Panc1 (cell line): ENCODE measurements around the gene PEX3. TPM values are rescaled to one million over a fixed set of nuclear protein-coding genes. Genes with fewer than 3 reads are reported as not detected.

Experiments
- ATAC-seq: fragments of 200-7000 bp; cut with Tn5 transposase; 2 replicates; pipeline ENCODE4 v1.9.1; 2020; ENCODE audit warnings: mild to moderate bottlenecking, moderate library complexity
- BruUV-seq: library from RNA; stranded (reverse); fragments of 400-500 nt; replicated peaks from 2 replicates; lab custom pipeline; 2021; lab: Mats Ljungman, UMichigan
- CTCF ChIA-PET: fragments of 300-600 bp; sonication (Branson Sonifier 250); formaldehyde crosslinking; loops from one replicate; lab custom pipeline; 2022; ENCODE audit warnings: antibody characterized with exemption; lab: Charles Lee
- POLR2A ChIA-PET: fragments of 300-600 bp; sonication (Branson Sonifier 250); formaldehyde crosslinking; loops from one replicate; lab custom pipeline; 2022; ENCODE audit warnings: antibody characterized with exemption; lab: Charles Lee
- DNase-seq: peaks from one replicate; pipeline ENCODE4 v3.0.0-alpha.2; 2010; ENCODE audit warnings: low read depth, low spot score
- H3K27ac ChIP-seq: 2 replicates; pipeline ENCODE4 v1.5.1; 2011; ENCODE audit warnings: mild to moderate bottlenecking, low read length, inconsistent platforms
- H3K27me3 ChIP-seq: fragments of 200-500 bp; sonication (Bioruptor generic); 2 replicates; pipeline ENCODE4 v1.6.0; 2014; ENCODE audit warnings: low read length, inconsistent platforms; ENCODE audit not compliant: control insufficient read depth, insufficient read depth
- H3K36me3 ChIP-seq: fragments of 200-500 bp; sonication (Bioruptor generic); 2 replicates; pipeline ENCODE4 v1.5.1; 2014; ENCODE audit warnings: inconsistent platforms, mild to moderate bottlenecking, low read length, moderate library complexity; ENCODE audit not compliant: control insufficient read depth, insufficient read depth
- H3K4me1 ChIP-seq: 2 replicates; pipeline ENCODE4 v1.5.1; 2011; ENCODE audit warnings: inconsistent platforms, mild to moderate bottlenecking, low read length, moderate library complexity; ENCODE audit not compliant: control insufficient read depth, insufficient read depth
- H3K4me3 ChIP-seq, 2 experiments: 2 replicates each; pipeline ENCODE4 v1.5.1; 2011 to 2012; ENCODE audit warnings: low read depth in 2 of 2, low read length in 2 of 2, mild to moderate bottlenecking in 2 of 2, inconsistent platforms in 1 of 2, moderate library complexity in 1 of 2
- H3K9me3 ChIP-seq: fragments of 200-500 bp; sonication (Bioruptor generic); 2 replicates; pipeline ENCODE4 v1.5.1; 2014; ENCODE audit warnings: low read depth, mild to moderate bottlenecking, inconsistent platforms, low read length, moderate library complexity; ENCODE audit not compliant: control insufficient read depth, insufficient read depth
- CTCF ChIP-seq: fragments of 450-650 bp; IDR thresholded peaks from 2 replicates; pipeline ENCODE4 v1.5.1; 2017; ENCODE audit warnings: mild to moderate bottlenecking
- POLR2AphosphoS5 ChIP-seq: IDR thresholded peaks from 2 replicates; pipeline ENCODE4 v1.6.1; 2012; ENCODE audit warnings: mild to moderate bottlenecking, low read depth, low read length, moderate library complexity
- SIN3A ChIP-seq: IDR thresholded peaks from 2 replicates; pipeline ENCODE4 v1.6.1; 2012; ENCODE audit warnings: low read depth, mild to moderate bottlenecking, low read length, moderate library complexity, borderline replicate concordance; ENCODE audit not compliant: insufficient read depth
- TCF7L2 ChIP-seq: IDR thresholded peaks from 2 replicates; pipeline ENCODE4 v1.6.1; 2011; ENCODE audit warnings: mild to moderate bottlenecking, low read depth, low read length, inconsistent platforms
- in situ Hi-C: cut with HindIII; loops from 2 replicates; pipeline ENCODE4 v1.10.0; 2016; ENCODE audit warnings: low sequenced_read_pairs, low pct_unique_long_range_greater_than_20kb
- intact Hi-C: fragments of 100-400 bp; cut with micrococcal nuclease; formaldehyde crosslinking; loops from one replicate; pipeline ENCODE4 v1.10.0; 2022; ENCODE audit not compliant: unreplicated experiment
- total RNA-seq: library from RNA; stranded (reverse); gene quantifications from one replicate; pipeline ENCODE4 v1.2.1, GENCODE V29; 2021; ENCODE audit not compliant: unreplicated experiment
- TF ChIP-seq, protein P1 (sequence below), 2 experiments: IDR thresholded peaks; 2 replicates each; pipeline ENCODE4 v1.6.1; 2011 to 2012; ENCODE audit warnings: low read depth in 2 of 2, control low read depth in 1 of 2, low read length in 1 of 2, mild to moderate bottlenecking in 1 of 2, moderate library complexity in 1 of 2; ENCODE audit not compliant: insufficient read depth in 1 of 2

Gene PEX3
- total RNA-seq, 1 experiment from 2014 or later: 16.5 TPM

GRCh38 chr6:143516690-143517446, 66.3 kb downstream of the PEX3 start:
- Histone ChIP-seq H3K36me3 (no peaks in the 10 kb centered on the region), H3K9me3 (no peaks in the 10 kb centered on the region), H3K4me1 (peaks cover 1% of the 10 kb centered on the region; the same call in 1 of the 2 replicates), H3K27ac (no peak overlapping the region), H3K4me3 (no peak overlapping the region), H3K27me3 (0 out of 2 replicates have a peak, but pooled peaks cover 2% of the 10 kb centered on the region)
- no peak for TF ChIP-seq TCF7L2
- DNase-seq (no peak), ATAC-seq (no peak)
- intact Hi-C loops (no loop called here), in situ Hi-C loops (no loop called here)
- ChIA-PET POLR2A (interaction anchor here (0.5 kb wide), 1 partner anchor 186 kb away, joined by 4 read pairs; no protein-coding TSS in a partner anchor), CTCF (no interaction called here)
- no TSS peak for BruUV-seq

- Histone ChIP-seq H3K27me3 (0 out of 2 replicates have a peak, but pooled peaks cover 2% of the 10 kb centered on the region), H3K4me3 (no peak overlapping the region), H3K9me3 (no peaks in the 10 kb centered on the region), H3K36me3 (no peaks in the 10 kb centered on the region), H3K27ac (no peak overlapping the region), H3K4me1 (no peaks in the 10 kb centered on the region)
- TF ChIP-seq CTCF: no peak
- no peak for TF ChIP-seq SIN3A
- TF ChIP-seq TCF7L2: no peak
- no peak for TF ChIP-seq POLR2AphosphoS5
- TF ChIP-seq, protein P1, sequence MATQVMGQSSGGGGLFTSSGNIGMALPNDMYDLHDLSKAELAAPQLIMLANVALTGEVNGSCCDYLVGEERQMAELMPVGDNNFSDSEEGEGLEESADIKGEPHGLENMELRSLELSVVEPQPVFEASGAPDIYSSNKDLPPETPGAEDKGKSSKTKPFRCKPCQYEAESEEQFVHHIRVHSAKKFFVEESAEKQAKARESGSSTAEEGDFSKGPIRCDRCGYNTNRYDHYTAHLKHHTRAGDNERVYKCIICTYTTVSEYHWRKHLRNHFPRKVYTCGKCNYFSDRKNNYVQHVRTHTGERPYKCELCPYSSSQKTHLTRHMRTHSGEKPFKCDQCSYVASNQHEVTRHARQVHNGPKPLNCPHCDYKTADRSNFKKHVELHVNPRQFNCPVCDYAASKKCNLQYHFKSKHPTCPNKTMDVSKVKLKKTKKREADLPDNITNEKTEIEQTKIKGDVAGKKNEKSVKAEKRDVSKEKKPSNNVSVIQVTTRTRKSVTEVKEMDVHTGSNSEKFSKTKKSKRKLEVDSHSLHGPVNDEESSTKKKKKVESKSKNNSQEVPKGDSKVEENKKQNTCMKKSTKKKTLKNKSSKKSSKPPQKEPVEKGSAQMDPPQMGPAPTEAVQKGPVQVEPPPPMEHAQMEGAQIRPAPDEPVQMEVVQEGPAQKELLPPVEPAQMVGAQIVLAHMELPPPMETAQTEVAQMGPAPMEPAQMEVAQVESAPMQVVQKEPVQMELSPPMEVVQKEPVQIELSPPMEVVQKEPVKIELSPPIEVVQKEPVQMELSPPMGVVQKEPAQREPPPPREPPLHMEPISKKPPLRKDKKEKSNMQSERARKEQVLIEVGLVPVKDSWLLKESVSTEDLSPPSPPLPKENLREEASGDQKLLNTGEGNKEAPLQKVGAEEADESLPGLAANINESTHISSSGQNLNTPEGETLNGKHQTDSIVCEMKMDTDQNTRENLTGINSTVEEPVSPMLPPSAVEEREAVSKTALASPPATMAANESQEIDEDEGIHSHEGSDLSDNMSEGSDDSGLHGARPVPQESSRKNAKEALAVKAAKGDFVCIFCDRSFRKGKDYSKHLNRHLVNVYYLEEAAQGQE (IDR thresholded peaks at IDR 0.05; ENCODE audit: insufficient read depth in 1 of 2, low read depth in 2 of 2, low read length in 1 of 2): no peak
- DNase-seq (no peak), ATAC-seq (no peak)
- intact Hi-C loops (no loop called here), in situ Hi-C loops (no loop called here)
- no TSS peak for BruUV-seq
- POLR2A ChIA-PET: interaction anchor here (0.5 kb wide), 1 partner anchor 186 kb away, joined by 4 read pairs; no protein-coding TSS in a partner anchor
- CTCF ChIA-PET: no interaction called here
These were observed 66.8 kb downstream of the PEX3 start for GRCh38 chr6:143517447-143517773.

GRCh38 chr6:143522039-143522600, 71.5 kb downstream of the PEX3 start:
- BruUV-seq: no TSS peak

More at GRCh38 chr6:143522039-143522600, 71.5 kb downstream of the PEX3 start:
- ChIA-PET POLR2A (no interaction called here), CTCF (no interaction called here)
- Histone ChIP-seq H3K4me3 (no peak overlapping the region), H3K27ac (no peak overlapping the region), H3K9me3 (no peaks in the 10 kb centered on the region), H3K4me1 (no peaks in the 10 kb centered on the region), H3K27me3 (no peaks in the 10 kb centered on the region; the same call in 1 of the 2 replicates), H3K36me3 (no peaks in the 10 kb centered on the region)
- no peak for ATAC-seq
- TF ChIP-seq TCF7L2 (no peak), POLR2AphosphoS5 (no peak), CTCF (no peak), SIN3A (no peak)
- TF ChIP-seq, protein P1 (IDR thresholded peaks at IDR 0.05; ENCODE audit: insufficient read depth in 1 of 2, low read depth in 2 of 2, low read length in 1 of 2): no peak
- intact Hi-C loops (no loop called here), in situ Hi-C loops (no loop called here)
- no peak for DNase-seq
